WI38 (cell line): ENCODE measurements around the gene ERN2.

Experiments used
- H3K4me3 ChIP-seq: 2 replicates; pipeline ENCODE4 v1.5.1; 2011; ENCODE audit warnings: low read depth, mild to moderate bottlenecking, control low read depth, low read length
- TF ChIP-seq, protein P1 (sequence below): IDR thresholded peaks from 2 replicates; pipeline ENCODE4 v1.5.1; 2012; ENCODE audit warnings: low read depth, mild to moderate bottlenecking, control low read depth, low read length

Gene ERN2

GRCh38 chr16:23711785-23712184, 1.2 kb downstream of the ERN2 start:
- H3K4me3 ChIP-seq = no peak overlapping the region
- TF ChIP-seq, protein P1, sequence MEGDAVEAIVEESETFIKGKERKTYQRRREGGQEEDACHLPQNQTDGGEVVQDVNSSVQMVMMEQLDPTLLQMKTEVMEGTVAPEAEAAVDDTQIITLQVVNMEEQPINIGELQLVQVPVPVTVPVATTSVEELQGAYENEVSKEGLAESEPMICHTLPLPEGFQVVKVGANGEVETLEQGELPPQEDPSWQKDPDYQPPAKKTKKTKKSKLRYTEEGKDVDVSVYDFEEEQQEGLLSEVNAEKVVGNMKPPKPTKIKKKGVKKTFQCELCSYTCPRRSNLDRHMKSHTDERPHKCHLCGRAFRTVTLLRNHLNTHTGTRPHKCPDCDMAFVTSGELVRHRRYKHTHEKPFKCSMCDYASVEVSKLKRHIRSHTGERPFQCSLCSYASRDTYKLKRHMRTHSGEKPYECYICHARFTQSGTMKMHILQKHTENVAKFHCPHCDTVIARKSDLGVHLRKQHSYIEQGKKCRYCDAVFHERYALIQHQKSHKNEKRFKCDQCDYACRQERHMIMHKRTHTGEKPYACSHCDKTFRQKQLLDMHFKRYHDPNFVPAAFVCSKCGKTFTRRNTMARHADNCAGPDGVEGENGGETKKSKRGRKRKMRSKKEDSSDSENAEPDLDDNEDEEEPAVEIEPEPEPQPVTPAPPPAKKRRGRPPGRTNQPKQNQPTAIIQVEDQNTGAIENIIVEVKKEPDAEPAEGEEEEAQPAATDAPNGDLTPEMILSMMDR = no peak

GRCh38 chr16:23710504-23710903, 2.5 kb downstream of the ERN2 start:
- TF ChIP-seq, protein P1 = no peak
- no peak overlapping the region for H3K4me3 ChIP-seq

- no peak overlapping the region for H3K4me3 ChIP-seq
- TF ChIP-seq, protein P1 = no peak
Measured at GRCh38 chr16:23710008-23710407, 3.0 kb downstream of the ERN2 start.

GRCh38 chr16:23709536-23709935, 3.5 kb downstream of the ERN2 start:
- no peak overlapping the region for H3K4me3 ChIP-seq

GRCh38 chr16:23706439-23706838, 6.6 kb downstream of the ERN2 start:
- no peak overlapping the region for H3K4me3 ChIP-seq
- TF ChIP-seq, protein P1 = no peak

More at GRCh38 chr16:23709536-23709935, 3.5 kb downstream of the ERN2 start:
- TF ChIP-seq, protein P1 = no peak

- TF ChIP-seq, protein P1 = no peak
Measured at GRCh38 chr16:23705517-23705902, 7.5 kb downstream of the ERN2 start.

GRCh38 chr16:23704772-23705516, 8.1 kb downstream of the ERN2 start:
- H3K4me3 ChIP-seq = no peak overlapping the region
- TF ChIP-seq, protein P1 = no peak

More at GRCh38 chr16:23705517-23705902, 7.5 kb downstream of the ERN2 start:
- no peak overlapping the region for H3K4me3 ChIP-seq
